Right lobe of liver (tissue), 4 donors: ENCODE measurements around the gene SIK3.

Experiments used
- CTCF ChIP-seq, 4 donors: fragments of 200-600 bp in 3 of 4; fragments of 450-650 bp in 1 of 4; IDR thresholded peaks; one replicate each; pipeline versions ENCODE4 v1.5.1 to v1.8.0; 2016 to 2022; ENCODE audit warnings: antibody characterized with exemption in 4 of 4, mild to moderate bottlenecking in 2 of 4
- POLR2A ChIP-seq: fragments of 450-650 bp; IDR thresholded peaks from one replicate; pipeline ENCODE4 v1.6.1; 2017; ENCODE audit warnings: antibody characterized with exemption, mild to moderate bottlenecking
- donor health status: DM: no; HTN: no; CAD: no.
- donor health status: DM: no; HTN: no; CAD: no.
- donor health status: DM: no; HTN: yes; CAD: no.

- no peak for TF ChIP-seq CTCF (IDR thresholded peaks at IDR 0.05)
- TF ChIP-seq POLR2A, result no peak
Measured at GRCh38 chr11:117059611-117060148, 38.5 kb downstream of the SIK3 start.
